HepG2 (cell line): Measurements from ENCODE around the gene DDX1. TPM values are rescaled to one million over a fixed set of nuclear protein-coding genes. Genes with fewer than 3 reads are reported as not detected.

ENCODE experiments used
- BCL6 ChIP-seq: IDR thresholded peaks from 2 replicates; pipeline ENCODE4 v1.6.1; 2016; ENCODE audit warnings: missing genetic modification reagents, missing compliant biosample characterization
- KDM2A ChIP-seq: sonication (generic); formaldehyde crosslinking; IDR thresholded peaks from 2 replicates; pipeline ENCODE4 v1.4.0; 2020; ENCODE audit warnings: low read depth, missing genetic modification reagents, borderline replicate concordance
- MNT ChIP-seq: fragments of 450-650 bp; IDR thresholded peaks from 2 replicates; pipeline ENCODE4 v1.6.1; 2016
- REXO4 ChIP-seq: sonication (generic); formaldehyde crosslinking; IDR thresholded peaks from 2 replicates; pipeline ENCODE4 v1.8.0; 2022; ENCODE audit warnings: missing genetic modification reagents, mild to moderate bottlenecking, borderline replicate concordance
- SIX4 ChIP-seq: sonication (generic); formaldehyde crosslinking; IDR thresholded peaks from 2 replicates; pipeline ENCODE4 v1.4.0; 2020; ENCODE audit warnings: missing genetic modification reagents
- TEF ChIP-seq: sonication (generic); formaldehyde crosslinking; IDR thresholded peaks from 2 replicates; pipeline ENCODE4 v1.5.0; 2020; ENCODE audit warnings: missing genetic modification reagents
- YEATS2 ChIP-seq: sonication (generic); formaldehyde crosslinking; IDR thresholded peaks from 2 replicates; pipeline ENCODE4 v1.4.0; 2020; ENCODE audit warnings: missing genetic modification reagents, borderline replicate concordance
- ZFP1 ChIP-seq: IDR thresholded peaks from 2 replicates; pipeline ENCODE4 v1.6.1; 2016
- ZNF180 ChIP-seq: sonication (generic); formaldehyde crosslinking; IDR thresholded peaks from 2 replicates; pipeline ENCODE4 v1.4.0; 2020; ENCODE audit warnings: low read depth, missing genetic modification reagents, borderline replicate concordance
- ZNF232 ChIP-seq: sonication (generic); formaldehyde crosslinking; IDR thresholded peaks from 2 replicates; pipeline ENCODE4 v1.4.0; 2020; ENCODE audit warnings: missing genetic modification reagents, borderline replicate concordance
- ZNF501 ChIP-seq: sonication (generic); formaldehyde crosslinking; IDR thresholded peaks from 2 replicates; pipeline ENCODE4 v1.5.1; 2020; ENCODE audit warnings: mild to moderate bottlenecking, moderate library complexity, missing genetic modification reagents
- ZNF562 ChIP-seq: sonication (generic); formaldehyde crosslinking; IDR thresholded peaks from 2 replicates; pipeline ENCODE4 v1.8.0; 2022; ENCODE audit warnings: missing genetic modification reagents, borderline replicate concordance
- ZNF629 ChIP-seq: sonication (generic); formaldehyde crosslinking; conservative IDR thresholded peaks from 2 replicates; pipeline ENCODE4 v1.5.0; 2020; ENCODE audit warnings: missing genetic modification reagents
- ZNF644 ChIP-seq: IDR thresholded peaks from 2 replicates; pipeline ENCODE4 v1.6.1; 2016; ENCODE audit warnings: low read depth
- ZNF841 ChIP-seq: sonication (generic); formaldehyde crosslinking; IDR thresholded peaks from 2 replicates; pipeline ENCODE4 v1.8.1; 2023; ENCODE audit warnings: missing genetic modification reagents, borderline replicate concordance
- polyA plus RNA-seq, 8 experiments: library from polyadenylated mRNA; depleted of rRNA in 3 of 8; stranded (reverse) in 7 of 8; unstranded in 1 of 8; fragments of >200 nt; fragmentation: Illumina TruSeq in 4 of 8; extraction: Trizol in 4 of 8; gene quantifications; 2 replicates each; pipeline versions ENCODE4 v1.2.1 to v1.2.3, GENCODE V29; 2011 to 2016; ENCODE audit warnings: low read depth in 4 of 8, missing spikeins in 1 of 8, mixed read lengths in 1 of 8; ENCODE audit not compliant: insufficient read depth in 1 of 8
- total RNA-seq, 5 experiments: library from RNA; depleted of rRNA; stranded (reverse); fragments of >200 nt; fragmentation: Illumina TruSeq; extraction: Trizol; gene quantifications; 2 replicates each; pipeline ENCODE4 v1.2.3, GENCODE V29; 2016; ENCODE audit warnings: low read depth in 1 of 5
- TF ChIP-seq, protein P1 (sequence below): sonication (generic); formaldehyde crosslinking; IDR thresholded peaks from 2 replicates; pipeline ENCODE4 v1.4.0; 2020; ENCODE audit warnings: missing genetic modification reagents, mild to moderate bottlenecking, borderline replicate concordance
- TF ChIP-seq, protein P2 (sequence below): sonication (generic); formaldehyde crosslinking; IDR thresholded peaks from 2 replicates; pipeline ENCODE4 v1.5.0; 2020; ENCODE audit warnings: missing genetic modification reagents
- TF ChIP-seq, protein P3 (sequence below): IDR thresholded peaks from 2 replicates; pipeline ENCODE4 v1.6.1; 2016; ENCODE audit warnings: low read depth, missing genetic modification reagents, missing compliant biosample characterization

DDX1 gene
- total and polyA plus RNA-seq, 2 of the 13 experiments (the other 11 are each of a cell fraction or from before 2014, with no cell fraction given), result 81.6 to 130 TPM

GRCh38 chr2:15560988-15561573 is 30.6 kb upstream of the DDX1 start, which contains the start of gene NBAS (continued):
- TF ChIP-seq ZNF501 (CRISPR knock-in tag) (0 out of 2 replicates have a peak, but pooled peaks have one; percentile 12), ZFP1 (CRISPR knock-in tag) (peak; percentile 63; the same call in 1 of the 2 replicates), YEATS2 (peak; percentile 89), ZNF841 (no peak), ZNF629 (0 out of 2 replicates have a peak, but pooled peaks have one; percentile 2), ZNF644 (CRISPR knock-in tag) (peak; percentile 76), ZNF232 (CRISPR knock-in tag) (no peak; the same call in 1 of the 2 replicates), MNT (no peak), KDM2A (CRISPR knock-in tag) (peak; percentile 91), REXO4 (CRISPR knock-in tag) (no peak), SIX4 (CRISPR knock-in tag) (peak; percentile 43; the same call in 1 of the 2 replicates), ZNF562 (CRISPR knock-in tag) (no peak), TEF (CRISPR knock-in tag) (no peak; the same call in 1 of the 2 replicates), ZNF180 (CRISPR knock-in tag) (no peak), BCL6 (CRISPR knock-in tag) (peak; percentile 62)
- TF ChIP-seq, protein P1, sequence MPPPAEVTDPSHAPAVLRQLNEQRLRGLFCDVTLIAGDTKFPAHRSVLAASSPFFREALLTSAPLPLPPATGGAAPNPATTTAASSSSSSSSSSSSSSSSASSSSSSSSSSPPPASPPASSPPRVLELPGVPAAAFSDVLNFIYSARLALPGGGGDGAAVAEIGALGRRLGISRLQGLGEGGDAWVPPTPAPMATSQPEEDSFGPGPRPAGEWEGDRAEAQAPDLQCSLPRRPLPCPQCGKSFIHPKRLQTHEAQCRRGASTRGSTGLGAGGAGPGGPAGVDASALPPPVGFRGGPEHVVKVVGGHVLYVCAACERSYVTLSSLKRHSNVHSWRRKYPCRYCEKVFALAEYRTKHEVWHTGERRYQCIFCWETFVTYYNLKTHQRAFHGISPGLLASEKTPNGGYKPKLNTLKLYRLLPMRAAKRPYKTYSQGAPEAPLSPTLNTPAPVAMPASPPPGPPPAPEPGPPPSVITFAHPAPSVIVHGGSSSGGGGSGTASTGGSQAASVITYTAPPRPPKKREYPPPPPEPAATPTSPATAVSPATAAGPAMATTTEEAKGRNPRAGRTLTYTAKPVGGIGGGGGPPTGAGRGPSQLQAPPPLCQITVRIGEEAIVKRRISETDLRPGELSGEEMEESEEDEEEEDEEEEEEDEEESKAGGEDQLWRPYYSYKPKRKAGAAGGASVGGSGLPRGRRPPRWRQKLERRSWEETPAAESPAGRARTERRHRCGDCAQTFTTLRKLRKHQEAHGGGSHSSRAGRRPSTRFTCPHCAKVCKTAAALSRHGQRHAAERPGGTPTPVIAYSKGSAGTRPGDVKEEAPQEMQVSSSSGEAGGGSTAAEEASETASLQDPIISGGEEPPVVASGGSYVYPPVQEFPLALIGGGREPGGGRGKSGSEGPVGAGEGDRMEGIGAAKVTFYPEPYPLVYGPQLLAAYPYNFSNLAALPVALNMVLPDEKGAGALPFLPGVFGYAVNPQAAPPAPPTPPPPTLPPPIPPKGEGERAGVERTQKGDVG (CRISPR knock-in tag), result no peak
- TF ChIP-seq, protein P2, sequence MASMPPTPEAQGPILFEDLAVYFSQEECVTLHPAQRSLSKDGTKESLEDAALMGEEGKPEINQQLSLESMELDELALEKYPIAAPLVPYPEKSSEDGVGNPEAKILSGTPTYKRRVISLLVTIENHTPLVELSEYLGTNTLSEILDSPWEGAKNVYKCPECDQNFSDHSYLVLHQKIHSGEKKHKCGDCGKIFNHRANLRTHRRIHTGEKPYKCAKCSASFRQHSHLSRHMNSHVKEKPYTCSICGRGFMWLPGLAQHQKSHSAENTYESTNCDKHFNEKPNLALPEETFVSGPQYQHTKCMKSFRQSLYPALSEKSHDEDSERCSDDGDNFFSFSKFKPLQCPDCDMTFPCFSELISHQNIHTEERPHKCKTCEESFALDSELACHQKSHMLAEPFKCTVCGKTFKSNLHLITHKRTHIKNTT (CRISPR knock-in tag), result no peak
- TF ChIP-seq, protein P3, sequence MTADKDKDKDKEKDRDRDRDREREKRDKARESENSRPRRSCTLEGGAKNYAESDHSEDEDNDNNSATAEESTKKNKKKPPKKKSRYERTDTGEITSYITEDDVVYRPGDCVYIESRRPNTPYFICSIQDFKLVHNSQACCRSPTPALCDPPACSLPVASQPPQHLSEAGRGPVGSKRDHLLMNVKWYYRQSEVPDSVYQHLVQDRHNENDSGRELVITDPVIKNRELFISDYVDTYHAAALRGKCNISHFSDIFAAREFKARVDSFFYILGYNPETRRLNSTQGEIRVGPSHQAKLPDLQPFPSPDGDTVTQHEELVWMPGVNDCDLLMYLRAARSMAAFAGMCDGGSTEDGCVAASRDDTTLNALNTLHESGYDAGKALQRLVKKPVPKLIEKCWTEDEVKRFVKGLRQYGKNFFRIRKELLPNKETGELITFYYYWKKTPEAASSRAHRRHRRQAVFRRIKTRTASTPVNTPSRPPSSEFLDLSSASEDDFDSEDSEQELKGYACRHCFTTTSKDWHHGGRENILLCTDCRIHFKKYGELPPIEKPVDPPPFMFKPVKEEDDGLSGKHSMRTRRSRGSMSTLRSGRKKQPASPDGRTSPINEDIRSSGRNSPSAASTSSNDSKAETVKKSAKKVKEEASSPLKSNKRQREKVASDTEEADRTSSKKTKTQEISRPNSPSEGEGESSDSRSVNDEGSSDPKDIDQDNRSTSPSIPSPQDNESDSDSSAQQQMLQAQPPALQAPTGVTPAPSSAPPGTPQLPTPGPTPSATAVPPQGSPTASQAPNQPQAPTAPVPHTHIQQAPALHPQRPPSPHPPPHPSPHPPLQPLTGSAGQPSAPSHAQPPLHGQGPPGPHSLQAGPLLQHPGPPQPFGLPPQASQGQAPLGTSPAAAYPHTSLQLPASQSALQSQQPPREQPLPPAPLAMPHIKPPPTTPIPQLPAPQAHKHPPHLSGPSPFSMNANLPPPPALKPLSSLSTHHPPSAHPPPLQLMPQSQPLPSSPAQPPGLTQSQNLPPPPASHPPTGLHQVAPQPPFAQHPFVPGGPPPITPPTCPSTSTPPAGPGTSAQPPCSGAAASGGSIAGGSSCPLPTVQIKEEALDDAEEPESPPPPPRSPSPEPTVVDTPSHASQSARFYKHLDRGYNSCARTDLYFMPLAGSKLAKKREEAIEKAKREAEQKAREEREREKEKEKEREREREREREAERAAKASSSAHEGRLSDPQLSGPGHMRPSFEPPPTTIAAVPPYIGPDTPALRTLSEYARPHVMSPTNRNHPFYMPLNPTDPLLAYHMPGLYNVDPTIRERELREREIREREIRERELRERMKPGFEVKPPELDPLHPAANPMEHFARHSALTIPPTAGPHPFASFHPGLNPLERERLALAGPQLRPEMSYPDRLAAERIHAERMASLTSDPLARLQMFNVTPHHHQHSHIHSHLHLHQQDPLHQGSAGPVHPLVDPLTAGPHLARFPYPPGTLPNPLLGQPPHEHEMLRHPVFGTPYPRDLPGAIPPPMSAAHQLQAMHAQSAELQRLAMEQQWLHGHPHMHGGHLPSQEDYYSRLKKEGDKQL (CRISPR knock-in tag), result no peak
